Measurements from ENCODE around the gene PTPRQ.

PTPRQ gene

DNA sequence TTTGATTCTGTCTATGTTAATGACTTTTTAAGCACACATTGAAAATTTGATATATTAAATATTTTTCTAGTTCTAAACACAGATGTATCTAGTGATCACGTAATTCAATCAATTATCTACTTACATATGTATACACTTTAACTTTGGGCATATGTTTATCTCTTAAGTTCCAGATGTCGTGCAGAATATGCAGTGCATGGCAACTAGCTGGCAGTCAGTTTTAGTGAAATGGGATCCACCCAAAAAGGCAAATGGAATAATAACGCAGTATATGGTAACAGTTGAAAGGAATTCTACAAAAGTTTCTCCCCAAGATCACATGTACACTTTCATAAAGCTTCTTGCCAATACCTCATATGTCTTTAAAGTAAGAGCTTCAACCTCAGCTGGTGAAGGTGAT lies 105.3 kb downstream of the PTPRQ start:
- no peak for ATAC-seq (replicated peaks)
- H3K4me3 Mint-ChIP-seq, result no peak overlapping the region
- H3K4me1 Mint-ChIP-seq (ENCODE audit: low read depth in 2 of 2), result no peaks in the 10 kb centered on the region
- no peaks in the 10 kb centered on the region for H3K36me3 Mint-ChIP-seq (ENCODE audit: insufficient read depth)
- H3K27me3 Mint-ChIP-seq, result no peaks in the 10 kb centered on the region
- H3K27ac Mint-ChIP-seq, result no peak overlapping the region
- no peaks in the 10 kb centered on the region for H3K9me3 Mint-ChIP-seq
- no peak for DNase-seq

DNA sequence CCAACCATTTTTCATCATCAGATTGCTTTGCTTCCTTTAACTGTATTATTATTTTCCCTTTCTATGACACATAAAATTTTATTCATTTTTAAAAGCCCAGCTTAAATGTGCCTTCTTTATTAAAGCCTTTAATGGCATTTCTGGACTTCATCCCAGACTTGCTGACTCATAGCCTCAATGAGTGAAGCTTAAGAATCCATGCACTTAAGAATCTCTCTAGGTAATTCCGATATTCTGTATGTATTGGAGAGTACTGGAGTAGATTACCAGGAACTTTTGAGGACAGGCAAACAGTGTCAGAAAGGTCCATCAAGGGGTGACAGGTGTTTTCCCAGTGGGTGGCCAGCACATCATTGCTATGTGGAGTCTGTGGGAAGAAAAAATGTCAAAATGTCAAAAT lies 107.9 kb downstream of the PTPRQ start:
- H3K27ac Mint-ChIP-seq, result no peak overlapping the region
- H3K9me3 Mint-ChIP-seq, result peaks cover 0 to 3% of the 10 kb centered on the region in 2 donors
- H3K27me3 Mint-ChIP-seq, result no peaks in the 10 kb centered on the region
- no peak for DNase-seq
- H3K4me1 Mint-ChIP-seq (ENCODE audit: low read depth in 2 of 2), result no peaks in the 10 kb centered on the region
- ATAC-seq (replicated peaks), result no peak
- H3K36me3 Mint-ChIP-seq (ENCODE audit: insufficient read depth), result no peaks in the 10 kb centered on the region
- H3K4me3 Mint-ChIP-seq, result no peak overlapping the region

DNA sequence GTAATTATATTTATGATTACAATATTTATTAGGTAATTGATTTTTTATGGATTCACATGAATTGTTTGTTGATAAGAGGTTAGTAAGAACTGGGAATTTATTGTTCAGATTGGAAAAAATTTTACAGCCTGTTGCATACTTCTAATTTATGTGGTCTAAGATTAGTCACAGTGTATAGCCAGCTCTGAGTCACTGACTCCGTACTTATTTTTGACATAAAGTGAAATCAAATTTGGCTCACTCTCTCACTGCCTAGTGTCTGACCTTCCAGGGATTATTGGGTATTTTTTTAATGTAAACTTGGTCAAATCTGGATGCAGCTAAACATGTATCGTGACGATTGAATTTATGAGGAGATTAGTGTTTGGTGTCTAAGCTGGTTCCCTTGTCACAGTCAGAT lies 109.3 kb downstream of the PTPRQ start:
- DNase-seq (no peak), ATAC-seq (replicated peaks) (no peak)
- Mint-ChIP-seq H3K9me3 (peaks cover 0 to 3% of the 10 kb centered on the region in 2 donors), H3K4me1 (ENCODE audit: low read depth in 2 of 2) (no peaks in the 10 kb centered on the region), H3K36me3 (ENCODE audit: insufficient read depth) (no peaks in the 10 kb centered on the region), H3K27me3 (no peaks in the 10 kb centered on the region), H3K4me3 (no peak overlapping the region), H3K27ac (no peak overlapping the region)

DNA sequence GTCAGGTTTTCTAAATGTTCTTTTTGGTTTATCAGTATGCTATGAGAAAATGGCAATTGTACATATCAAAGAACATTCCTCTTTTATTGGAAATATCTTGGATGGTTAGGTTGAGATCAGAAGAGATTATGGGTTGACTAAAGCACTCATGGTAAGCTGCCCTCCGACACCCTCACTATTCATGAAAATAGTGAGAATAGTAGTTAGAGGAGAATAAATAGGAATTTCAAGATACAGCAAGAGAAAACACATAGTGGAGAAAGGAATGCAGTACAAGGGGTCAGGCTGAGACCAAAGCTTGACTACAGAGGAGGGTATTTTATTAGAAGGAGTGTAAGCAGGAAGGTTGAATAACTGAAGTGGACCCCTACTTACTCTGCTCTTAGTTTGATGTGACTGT lies 112.5 kb downstream of the PTPRQ start:
- no peak overlapping the region for H3K27ac Mint-ChIP-seq
- no peak for DNase-seq
- no peaks in the 10 kb centered on the region for H3K4me1 Mint-ChIP-seq (ENCODE audit: low read depth in 2 of 2)
- no peak overlapping the region for H3K4me3 Mint-ChIP-seq
- ATAC-seq (replicated peaks), result no peak
- no peaks in the 10 kb centered on the region for H3K36me3 Mint-ChIP-seq (ENCODE audit: insufficient read depth)
- H3K9me3 Mint-ChIP-seq, result peaks cover 0 to 3% of the 10 kb centered on the region in 2 donors
- H3K27me3 Mint-ChIP-seq, result no peaks in the 10 kb centered on the region

DNA sequence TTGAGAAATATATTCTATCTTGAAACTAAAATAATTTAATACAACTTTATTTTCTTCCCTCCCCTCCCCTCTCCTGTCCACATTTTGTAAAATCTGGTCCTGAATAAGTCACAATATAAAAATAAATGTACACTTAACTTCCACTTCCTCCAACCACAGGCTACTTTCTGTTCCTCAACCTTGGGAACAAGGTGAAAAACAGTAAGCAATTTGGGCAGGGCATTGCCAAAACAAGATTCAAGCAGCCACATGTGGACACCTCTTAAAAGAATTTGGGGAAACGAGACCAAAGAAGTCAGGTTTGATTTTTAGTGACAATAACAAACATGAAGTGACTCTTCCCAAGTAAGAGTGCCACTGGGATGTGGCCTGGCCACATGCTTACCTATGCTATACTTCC lies 115.7 kb downstream of the PTPRQ start:
- ATAC-seq (replicated peaks), result no peak
- no peak overlapping the region for H3K27ac Mint-ChIP-seq
- H3K4me1 Mint-ChIP-seq (ENCODE audit: low read depth in 2 of 2), result no peaks in the 10 kb centered on the region
- no peaks in the 10 kb centered on the region for H3K36me3 Mint-ChIP-seq (ENCODE audit: insufficient read depth)
- H3K9me3 Mint-ChIP-seq, result peaks cover 0 to 4% of the 10 kb centered on the region in 2 donors
- no peak overlapping the region for H3K4me3 Mint-ChIP-seq
- H3K27me3 Mint-ChIP-seq, result no peaks in the 10 kb centered on the region
- no peak for DNase-seq

DNA sequence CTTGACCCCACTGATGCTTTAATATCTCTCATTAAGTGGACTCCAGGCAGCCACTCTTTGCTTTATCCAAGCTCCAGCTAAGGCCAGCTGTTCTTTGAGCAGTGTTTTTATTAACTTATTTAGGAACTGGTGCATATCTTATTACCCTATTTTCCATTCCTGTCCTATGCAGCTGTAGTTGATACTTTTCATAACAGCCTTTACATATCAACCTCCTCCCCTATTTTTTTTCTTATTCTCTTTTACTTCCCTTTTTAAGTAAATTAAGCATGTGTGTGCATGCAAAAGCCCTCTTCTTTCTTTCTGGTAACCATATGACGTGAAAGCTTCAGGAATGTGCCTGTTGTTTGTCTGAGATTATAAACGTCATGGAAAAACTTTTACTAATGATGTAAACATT lies 121.2 kb downstream of the PTPRQ start:
- H3K36me3 Mint-ChIP-seq (ENCODE audit: insufficient read depth), result no peaks in the 10 kb centered on the region
- no peaks in the 10 kb centered on the region for H3K4me1 Mint-ChIP-seq (ENCODE audit: low read depth in 2 of 2)
- DNase-seq (no peak), ATAC-seq (replicated peaks) (no peak)
- no peak overlapping the region for H3K4me3 Mint-ChIP-seq
- H3K27me3 Mint-ChIP-seq, result no peaks in the 10 kb centered on the region
- no peak overlapping the region for H3K27ac Mint-ChIP-seq
- peaks cover 2 to 7% of the 10 kb centered on the region in 2 donors for H3K9me3 Mint-ChIP-seq

DNA sequence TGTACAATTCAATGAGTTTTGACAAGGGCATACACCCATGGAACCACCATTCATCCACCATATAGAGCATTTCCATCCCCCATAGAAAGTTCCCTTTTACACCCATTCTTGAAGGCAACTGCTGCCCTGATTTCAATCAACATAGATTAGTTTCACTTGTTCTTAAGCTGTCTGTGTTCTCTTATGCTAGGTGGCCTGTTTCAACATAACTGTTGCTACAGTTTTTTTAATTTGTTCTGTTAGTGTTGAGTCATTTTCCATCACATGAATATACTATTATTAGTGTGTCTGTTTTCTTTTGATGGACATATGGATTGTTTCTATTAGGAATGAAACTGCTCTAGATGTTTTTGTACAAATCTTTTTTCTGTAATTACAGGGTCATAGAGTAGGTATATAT lies 123.4 kb downstream of the PTPRQ start:
- Mint-ChIP-seq H3K4me1 (ENCODE audit: low read depth in 2 of 2) (no peaks in the 10 kb centered on the region), H3K27me3 (no peaks in the 10 kb centered on the region)

DNA sequence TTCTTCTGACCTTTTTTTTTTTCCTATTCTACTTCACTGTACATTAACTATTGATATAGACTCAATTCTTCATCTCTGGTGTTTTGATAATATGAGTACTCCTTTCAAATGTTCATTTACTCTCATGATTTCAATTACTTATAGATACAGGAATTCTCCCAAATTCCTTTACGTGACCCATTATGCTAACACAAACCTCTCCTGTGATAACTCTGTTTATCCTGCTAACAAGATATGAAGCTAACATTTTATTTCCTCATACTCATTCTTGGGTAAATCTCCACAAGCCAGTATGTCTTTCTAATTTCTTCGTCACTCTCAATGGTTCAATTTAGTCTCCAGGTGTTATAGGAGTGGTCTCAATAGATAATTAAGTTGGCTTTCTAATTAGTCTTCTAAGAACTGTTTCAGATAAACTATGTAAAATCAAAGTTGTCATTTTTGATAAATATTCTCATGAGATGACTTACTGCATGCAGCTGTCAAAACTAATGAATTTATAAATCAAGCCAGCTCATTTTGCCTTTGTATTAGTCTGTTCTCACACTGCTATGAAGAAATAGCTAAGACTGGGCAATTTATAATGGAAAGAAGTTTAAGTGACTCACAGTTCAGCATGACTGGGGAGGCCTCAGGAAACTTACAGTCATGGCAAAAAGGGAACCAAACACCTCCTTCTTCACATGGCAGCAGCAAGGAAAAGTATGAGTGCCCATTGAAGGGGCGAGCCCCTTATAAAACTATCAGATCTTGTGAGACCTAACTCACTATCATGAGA lies 132.8 kb downstream of the PTPRQ start:
- Mint-ChIP-seq H3K27me3 (no peaks in the 10 kb centered on the region), H3K36me3 (ENCODE audit: insufficient read depth) (no peaks in the 10 kb centered on the region), H3K4me3 (no peak overlapping the region), H3K9me3 (peaks cover 6 to 14% of the 10 kb centered on the region in 2 donors), H3K27ac (no peak overlapping the region), H3K4me1 (ENCODE audit: low read depth in 2 of 2) (no peaks in the 10 kb centered on the region)
- DNase-seq (no peak), ATAC-seq (replicated peaks) (no peak)

More for the DNA sequence above, 123.4 kb downstream of the PTPRQ start:
- no peaks in the 10 kb centered on the region for H3K36me3 Mint-ChIP-seq (ENCODE audit: insufficient read depth)
- DNase-seq (no peak), ATAC-seq (replicated peaks) (no peak)
- H3K9me3 Mint-ChIP-seq, result peaks cover 3 to 7% of the 10 kb centered on the region in 2 donors
- H3K27ac Mint-ChIP-seq, result no peak overlapping the region
- no peak overlapping the region for H3K4me3 Mint-ChIP-seq

DNA sequence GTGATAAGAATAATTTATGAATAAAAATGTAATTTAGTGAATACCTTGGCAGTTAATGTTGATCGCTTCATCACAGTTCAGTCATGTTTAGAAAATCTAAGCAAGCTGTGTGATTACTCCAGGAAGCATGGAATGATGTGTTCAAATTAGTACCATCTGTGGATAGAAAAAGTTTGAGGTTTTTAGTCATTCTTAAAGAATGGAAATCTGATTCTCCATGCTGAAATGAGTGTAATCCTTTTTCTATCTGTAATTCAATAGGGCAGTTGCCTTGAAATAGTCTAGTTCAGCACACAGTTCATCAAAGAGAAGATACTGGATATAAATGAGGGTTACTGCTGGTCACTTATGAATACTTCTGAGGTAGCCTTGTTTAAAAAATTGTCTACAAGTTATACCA lies 136.2 kb downstream of the PTPRQ start:
- peaks cover 6 to 19% of the 10 kb centered on the region in 2 donors for H3K9me3 Mint-ChIP-seq
- no peak overlapping the region for H3K27ac Mint-ChIP-seq
- H3K36me3 Mint-ChIP-seq (ENCODE audit: insufficient read depth), result no peaks in the 10 kb centered on the region
- no peak overlapping the region for H3K4me3 Mint-ChIP-seq
- H3K27me3 Mint-ChIP-seq, result no peaks in the 10 kb centered on the region
- no peak for ATAC-seq (replicated peaks)
- DNase-seq, result no peak
- no peaks in the 10 kb centered on the region for H3K4me1 Mint-ChIP-seq (ENCODE audit: low read depth in 2 of 2)

DNA sequence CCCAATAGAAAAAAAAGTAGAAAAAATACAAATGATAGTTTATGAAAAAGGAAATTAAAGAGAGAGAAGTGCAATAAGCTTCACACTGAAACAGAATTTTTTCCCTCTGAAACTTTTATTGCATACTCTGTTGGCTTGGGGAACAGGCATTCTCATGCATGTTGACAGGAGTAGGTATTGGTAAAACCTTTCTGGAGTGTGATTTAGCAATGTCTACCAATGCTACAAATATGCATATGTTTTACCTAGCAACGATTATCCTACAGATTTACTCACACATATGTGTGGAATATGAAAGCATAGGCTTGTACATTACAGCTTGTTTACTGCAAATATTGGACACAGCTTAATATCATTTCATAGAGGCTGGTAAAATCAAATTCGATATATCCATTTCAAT lies 137.7 kb downstream of the PTPRQ start:
- H3K9me3 Mint-ChIP-seq, result peaks cover 8 to 17% of the 10 kb centered on the region in 2 donors
- no peaks in the 10 kb centered on the region for H3K36me3 Mint-ChIP-seq (ENCODE audit: insufficient read depth)
- H3K4me1 Mint-ChIP-seq (ENCODE audit: low read depth in 2 of 2), result no peaks in the 10 kb centered on the region
- H3K4me3 Mint-ChIP-seq, result no peak overlapping the region
- no peak for ATAC-seq (replicated peaks)
- H3K27ac Mint-ChIP-seq, result no peak overlapping the region
- H3K27me3 Mint-ChIP-seq, result no peaks in the 10 kb centered on the region
- no peak for DNase-seq

DNA sequence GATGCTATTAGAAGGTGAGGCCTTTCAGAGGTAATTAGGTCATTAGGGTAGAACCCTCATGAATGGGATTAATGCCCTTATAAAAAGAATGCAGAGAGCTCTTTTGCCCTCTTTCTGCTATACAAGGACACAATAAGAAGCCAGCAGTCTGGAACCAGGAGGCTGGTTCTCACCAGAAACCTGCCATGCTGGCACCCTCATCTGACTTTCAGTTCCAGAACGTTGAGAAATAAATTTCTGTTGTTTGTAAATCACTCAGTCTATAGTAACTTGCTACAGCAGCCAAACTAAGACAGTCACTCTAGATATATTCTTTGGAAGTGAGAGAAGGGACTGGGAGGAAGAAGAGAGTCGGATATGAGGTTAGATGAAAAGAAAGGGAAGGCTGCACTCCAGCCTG lies 138.4 kb downstream of the PTPRQ start:
- DNase-seq (no peak), ATAC-seq (replicated peaks) (no peak)
- Mint-ChIP-seq H3K9me3 (peaks cover 9 to 14% of the 10 kb centered on the region in 2 donors), H3K36me3 (ENCODE audit: insufficient read depth) (no peaks in the 10 kb centered on the region), H3K27ac (no peak overlapping the region), H3K4me3 (no peak overlapping the region), H3K27me3 (no peaks in the 10 kb centered on the region), H3K4me1 (ENCODE audit: low read depth in 2 of 2) (no peaks in the 10 kb centered on the region)

DNA sequence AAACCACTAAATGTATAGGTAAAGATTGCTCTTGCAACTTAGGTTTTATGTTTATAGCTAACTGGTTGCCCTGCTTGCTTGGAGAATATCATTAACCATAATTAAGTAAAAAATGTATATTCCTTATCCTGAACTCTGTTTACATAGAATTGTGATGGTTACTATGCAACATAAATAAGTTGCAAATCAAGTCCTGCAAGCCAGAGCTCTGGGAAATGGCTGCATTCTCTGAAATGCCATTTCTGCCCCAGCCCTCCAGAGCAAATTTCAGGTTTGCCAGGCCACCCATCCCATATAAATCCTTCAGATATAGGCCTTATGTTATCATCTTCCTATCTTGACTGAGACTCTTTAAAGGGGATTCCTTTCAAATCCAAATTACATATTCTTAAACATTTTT lies 145.0 kb downstream of the PTPRQ start:
- Mint-ChIP-seq H3K4me1 (ENCODE audit: low read depth in 2 of 2) (no peaks in the 10 kb centered on the region), H3K9me3 (peaks cover 12% of the 10 kb centered on the region in 2 donors), H3K4me3 (no peak overlapping the region), H3K27ac (no peak overlapping the region), H3K27me3 (no peaks in the 10 kb centered on the region), H3K36me3 (ENCODE audit: insufficient read depth) (no peaks in the 10 kb centered on the region)
- no peak for ATAC-seq (replicated peaks)
- no peak for DNase-seq

DNA sequence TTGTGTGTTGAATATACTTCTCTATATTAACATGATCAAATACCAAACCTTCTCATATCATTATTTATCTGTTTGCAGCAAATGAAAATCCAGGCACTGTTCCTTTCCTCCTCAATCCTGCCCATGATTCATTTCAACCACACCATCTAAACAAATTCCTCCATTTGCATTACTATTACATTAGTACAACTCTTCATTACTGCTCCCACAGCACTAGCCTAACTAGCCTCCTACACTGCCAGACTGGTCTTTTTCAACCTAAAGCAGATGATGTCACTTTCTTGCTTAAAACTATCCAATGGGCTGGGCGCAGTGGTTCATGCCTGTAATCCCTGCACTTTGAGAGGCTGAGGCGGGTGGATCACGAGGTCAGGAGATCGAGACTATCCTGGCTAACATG lies 146.1 kb downstream of the PTPRQ start:
- Mint-ChIP-seq H3K4me3 (no peak overlapping the region), H3K9me3 (peaks cover 10 to 12% of the 10 kb centered on the region in 2 donors), H3K36me3 (ENCODE audit: insufficient read depth) (no peaks in the 10 kb centered on the region), H3K4me1 (ENCODE audit: low read depth in 2 of 2) (no peaks in the 10 kb centered on the region), H3K27ac (no peak overlapping the region), H3K27me3 (no peaks in the 10 kb centered on the region)
- DNase-seq (no peak), ATAC-seq (replicated peaks) (no peak)

DNA sequence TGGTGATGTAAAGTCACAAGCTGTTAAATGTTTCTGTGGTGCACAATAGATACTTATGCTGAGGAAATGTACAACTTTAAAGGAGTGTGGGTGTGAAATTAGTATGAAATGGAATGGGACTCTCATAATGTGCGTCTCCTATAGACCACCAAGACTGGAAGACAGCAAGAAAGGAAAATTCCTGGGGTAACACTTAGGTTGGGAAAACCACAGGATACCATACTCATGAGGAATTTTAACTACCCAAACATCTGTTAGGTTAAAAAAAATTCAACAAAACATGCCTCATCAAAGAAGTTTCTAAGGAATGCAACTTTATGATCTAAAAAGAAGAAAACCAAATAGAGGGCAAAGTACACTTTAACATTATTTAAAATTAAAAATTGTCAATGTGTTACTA lies 149.7 kb downstream of the PTPRQ start:
- Mint-ChIP-seq H3K9me3 (peaks cover 5 to 8% of the 10 kb centered on the region in 2 donors), H3K4me1 (ENCODE audit: low read depth in 2 of 2) (no peaks in the 10 kb centered on the region), H3K27ac (no peak overlapping the region), H3K4me3 (no peak overlapping the region), H3K27me3 (no peaks in the 10 kb centered on the region), H3K36me3 (ENCODE audit: insufficient read depth) (no peaks in the 10 kb centered on the region)
- no peak for DNase-seq
- no peak for ATAC-seq (replicated peaks)
